ENCODE results near the gene GADL1. TPM values are rescaled to one million over a fixed set of nuclear protein-coding genes. Genes with fewer than 3 reads are reported as not detected.
A peak's percentile ranks its signal among the peaks of the same experiment; 100 is the strongest.

GADL1 gene
- polyA plus RNA-seq, 4 donors: 0.09 TPM; not detected in 3

GRCh38 chr3:30753766-30754165, 140.7 kb downstream of the GADL1 start:
- H3K4me1 ChIP-seq (ENCODE audit: control insufficient read depth in 3 of 3, insufficient read depth in 2 of 3, low read depth in 1 of 3, low read length in 2 of 3): peaks cover 0 to 4% (median 0%) of the 10 kb centered on the region in 3 donors
- H3K9me3 ChIP-seq (ENCODE audit: control insufficient read depth in 2 of 2, insufficient read depth in 1 of 2, low read depth in 1 of 2, low read length in 1 of 2): no peaks in the 10 kb centered on the region
- DNase-seq: no peak
- H3K4me3 ChIP-seq (ENCODE audit: low read depth in 1 of 3, low read length in 3 of 3): no peak overlapping the region
- no peaks in the 10 kb centered on the region for H3K27me3 ChIP-seq (ENCODE audit: control insufficient read depth in 3 of 3, insufficient read depth in 3 of 3, low read length in 3 of 3)
- no peak for FAIRE-seq
- 88 to 94% (median 91%) methylated on average over 3 of the region's 3 CpGs for WGBS, 3 donors
- no peak overlapping the region for H3K27ac ChIP-seq (ENCODE audit: low read depth in 1 of 3, low read length in 2 of 3)
- H3K36me3 ChIP-seq (ENCODE audit: control insufficient read depth in 3 of 3, insufficient read depth in 2 of 3, low read depth in 1 of 3, low read length in 3 of 3): no peaks in the 10 kb centered on the region

DNA sequence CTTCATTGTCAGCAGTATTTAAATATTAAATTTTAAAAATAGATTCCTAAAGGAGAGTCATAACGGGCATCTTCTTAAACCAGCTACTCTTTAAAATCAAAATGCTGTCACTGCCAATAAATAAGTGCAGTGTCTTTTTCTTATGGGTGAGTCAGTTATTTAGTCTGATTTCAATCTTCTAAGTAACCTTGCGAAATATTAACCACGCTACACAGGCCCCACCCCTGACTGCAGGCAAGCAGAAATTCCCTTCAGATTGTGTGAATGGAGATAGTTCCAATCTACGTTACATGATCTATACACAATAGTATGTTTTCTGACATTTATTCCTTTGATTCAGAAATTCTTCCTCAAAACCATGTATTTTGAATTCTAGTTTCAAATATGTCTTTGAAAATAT, 141.5 kb downstream of the GADL1 start:
- H3K4me1 ChIP-seq (ENCODE audit: control insufficient read depth in 3 of 3, insufficient read depth in 2 of 3, low read depth in 1 of 3, low read length in 2 of 3): peaks cover 0 to 4% (median 0%) of the 10 kb centered on the region in 3 donors
- H3K27ac ChIP-seq (ENCODE audit: low read depth in 1 of 3, low read length in 2 of 3): no peak overlapping the region
- H3K9me3 ChIP-seq (ENCODE audit: control insufficient read depth in 2 of 2, insufficient read depth in 1 of 2, low read depth in 1 of 2, low read length in 1 of 2): no peaks in the 10 kb centered on the region
- WGBS, 3 donors: 6 to 49% (median 17%) methylated on average over 4 of the region's 4 CpGs
- no peak overlapping the region for H3K4me3 ChIP-seq (ENCODE audit: low read depth in 1 of 3, low read length in 3 of 3)
- DNase-seq: peak; percentile 38 to 51
- H3K36me3 ChIP-seq (ENCODE audit: control insufficient read depth in 3 of 3, insufficient read depth in 2 of 3, low read depth in 1 of 3, low read length in 3 of 3): no peaks in the 10 kb centered on the region
- no peaks in the 10 kb centered on the region for H3K27me3 ChIP-seq (ENCODE audit: control insufficient read depth in 3 of 3, insufficient read depth in 3 of 3, low read length in 3 of 3)
- no peak for FAIRE-seq

- Histone ChIP-seq H3K9me3 (ENCODE audit: control insufficient read depth in 2 of 2, insufficient read depth in 1 of 2, low read depth in 1 of 2, low read length in 1 of 2) (no peaks in the 10 kb centered on the region), H3K27me3 (ENCODE audit: control insufficient read depth in 3 of 3, insufficient read depth in 3 of 3, low read length in 3 of 3) (no peaks in the 10 kb centered on the region), H3K4me1 (ENCODE audit: control insufficient read depth in 3 of 3, insufficient read depth in 2 of 3, low read depth in 1 of 3, low read length in 2 of 3) (peaks cover 0 to 4% (median 0%) of the 10 kb centered on the region in 3 donors), H3K4me3 (ENCODE audit: low read depth in 1 of 3, low read length in 3 of 3) (no peak overlapping the region), H3K27ac (ENCODE audit: low read depth in 1 of 3, low read length in 2 of 3) (no peak overlapping the region), H3K36me3 (ENCODE audit: control insufficient read depth in 3 of 3, insufficient read depth in 2 of 3, low read depth in 1 of 3, low read length in 3 of 3) (no peaks in the 10 kb centered on the region)
- 85 to 87% (median 87%) methylated on average over 5 of the region's 5 CpGs for WGBS, 3 donors
- FAIRE-seq (no peak), DNase-seq (no peak)
These were observed 142.0 kb downstream of the GADL1 start for GRCh38 chr3:30752491-30752890.

- Histone ChIP-seq H3K4me1 (ENCODE audit: control insufficient read depth in 3 of 3, insufficient read depth in 2 of 3, low read depth in 1 of 3, low read length in 2 of 3) (peaks cover 0 to 4% (median 0%) of the 10 kb centered on the region in 3 donors), H3K27me3 (ENCODE audit: control insufficient read depth in 3 of 3, insufficient read depth in 3 of 3, low read length in 3 of 3) (no peaks in the 10 kb centered on the region), H3K4me3 (ENCODE audit: low read depth in 1 of 3, low read length in 3 of 3) (no peak overlapping the region), H3K27ac (ENCODE audit: low read depth in 1 of 3, low read length in 2 of 3) (no peak overlapping the region), H3K36me3 (ENCODE audit: control insufficient read depth in 3 of 3, insufficient read depth in 2 of 3, low read depth in 1 of 3, low read length in 3 of 3) (no peaks in the 10 kb centered on the region), H3K9me3 (ENCODE audit: control insufficient read depth in 2 of 2, insufficient read depth in 1 of 2, low read depth in 1 of 2, low read length in 1 of 2) (no peaks in the 10 kb centered on the region)
- peak in 1 of 2 donors; percentile 21 for DNase-seq
- 70 to 89% (median 78%) methylated on average over 11 of the region's 11 CpGs for WGBS, 3 donors
- no peak for FAIRE-seq
These were observed 142.7 kb downstream of the GADL1 start for GRCh38 chr3:30751610-30752299.

DNA sequence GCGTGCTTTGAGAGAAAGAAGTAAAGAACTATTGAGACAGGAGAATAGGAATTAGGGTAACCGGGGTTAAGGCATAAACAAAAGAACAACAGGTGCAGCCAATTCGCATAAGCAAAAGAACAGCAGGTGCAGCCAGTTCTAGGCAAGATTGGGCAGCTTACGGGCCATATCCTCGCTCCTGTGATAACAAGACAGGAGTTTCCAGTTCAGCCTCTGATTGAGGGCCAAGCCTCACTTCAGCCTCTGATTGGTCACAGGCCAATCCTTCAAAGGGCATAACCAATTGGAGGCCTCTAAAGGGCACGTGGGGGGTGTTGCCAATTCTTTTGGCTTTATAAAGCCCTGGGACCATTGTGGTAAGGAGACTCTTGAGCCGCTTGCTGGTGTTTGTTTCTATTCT, 143.5 kb downstream of the GADL1 start:
- Histone ChIP-seq H3K36me3 (ENCODE audit: control insufficient read depth in 3 of 3, insufficient read depth in 2 of 3, low read depth in 1 of 3, low read length in 3 of 3) (no peaks in the 10 kb centered on the region), H3K27me3 (ENCODE audit: control insufficient read depth in 3 of 3, insufficient read depth in 3 of 3, low read length in 3 of 3) (no peaks in the 10 kb centered on the region), H3K9me3 (ENCODE audit: control insufficient read depth in 2 of 2, insufficient read depth in 1 of 2, low read depth in 1 of 2, low read length in 1 of 2) (no peaks in the 10 kb centered on the region), H3K27ac (ENCODE audit: low read depth in 1 of 3, low read length in 2 of 3) (no peak overlapping the region), H3K4me1 (ENCODE audit: control insufficient read depth in 3 of 3, insufficient read depth in 2 of 3, low read depth in 1 of 3, low read length in 2 of 3) (peaks cover 0 to 4% (median 0%) of the 10 kb centered on the region in 3 donors), H3K4me3 (ENCODE audit: low read depth in 1 of 3, low read length in 3 of 3) (no peak overlapping the region)
- WGBS, 3 donors: 45 to 69% (median 48%) methylated on average over 7 of the region's 7 CpGs
- no peak for DNase-seq
- no peak for FAIRE-seq

DNA sequence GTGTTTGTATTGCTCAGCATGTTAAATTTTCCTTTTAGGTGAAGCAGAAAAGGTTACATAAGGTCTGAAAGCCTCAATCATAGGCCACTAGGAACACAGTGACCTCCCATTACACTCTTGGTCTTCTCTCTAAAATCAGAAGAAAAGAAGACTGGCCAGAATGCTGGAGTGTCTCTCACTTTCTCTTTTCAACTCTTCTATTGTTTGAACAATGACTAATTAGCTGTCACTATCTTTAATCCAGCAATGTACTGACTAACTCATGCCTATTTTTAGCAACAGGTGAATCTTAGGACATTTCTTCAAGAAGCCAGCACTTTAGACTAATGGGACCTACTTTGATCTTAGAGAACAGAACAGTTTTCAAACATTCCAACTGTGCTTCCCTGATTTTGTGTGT, 145.2 kb downstream of the GADL1 start:
- Histone ChIP-seq H3K9me3 (ENCODE audit: control insufficient read depth in 2 of 2, insufficient read depth in 1 of 2, low read depth in 1 of 2, low read length in 1 of 2) (no peaks in the 10 kb centered on the region), H3K27ac (ENCODE audit: low read depth in 1 of 3, low read length in 2 of 3) (no peak overlapping the region), H3K4me3 (ENCODE audit: low read depth in 1 of 3, low read length in 3 of 3) (no peak overlapping the region), H3K4me1 (ENCODE audit: control insufficient read depth in 3 of 3, insufficient read depth in 2 of 3, low read depth in 1 of 3, low read length in 2 of 3) (peaks cover 0 to 4% (median 0%) of the 10 kb centered on the region in 3 donors), H3K36me3 (ENCODE audit: control insufficient read depth in 3 of 3, insufficient read depth in 2 of 3, low read depth in 1 of 3, low read length in 3 of 3) (no peaks in the 10 kb centered on the region), H3K27me3 (ENCODE audit: control insufficient read depth in 3 of 3, insufficient read depth in 3 of 3, low read length in 3 of 3) (no peaks in the 10 kb centered on the region)
- FAIRE-seq: no peak
- no peak for DNase-seq

DNA sequence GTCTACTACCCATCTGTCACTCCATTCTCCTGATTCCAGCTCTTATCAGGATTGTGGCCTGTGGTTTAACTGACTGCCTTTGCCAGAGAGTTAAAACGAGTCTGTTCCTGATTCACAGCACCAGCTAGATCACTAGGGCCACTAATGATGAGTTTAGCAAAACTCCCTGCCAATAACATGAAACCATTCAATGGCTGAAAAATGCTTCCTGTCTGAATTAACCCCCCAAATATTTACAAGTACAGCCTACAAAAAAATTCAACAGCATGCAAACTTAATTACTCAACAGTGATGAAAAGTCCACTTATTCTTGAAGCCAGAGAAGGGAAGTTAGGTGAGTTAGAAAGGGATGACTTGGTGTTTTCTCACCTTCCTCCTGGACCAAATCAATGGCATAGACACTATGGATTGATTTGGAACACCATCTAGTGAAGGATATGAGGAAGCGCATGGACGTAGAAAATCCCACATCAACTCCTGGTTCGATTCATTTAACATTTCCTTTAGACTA, 146.6 kb downstream of the GADL1 start:
- Histone ChIP-seq H3K36me3 (ENCODE audit: control insufficient read depth in 3 of 3, insufficient read depth in 2 of 3, low read depth in 1 of 3, low read length in 3 of 3) (no peaks in the 10 kb centered on the region), H3K4me1 (ENCODE audit: control insufficient read depth in 3 of 3, insufficient read depth in 2 of 3, low read depth in 1 of 3, low read length in 2 of 3) (peaks cover 0 to 4% (median 0%) of the 10 kb centered on the region in 3 donors), H3K27ac (ENCODE audit: low read depth in 1 of 3, low read length in 2 of 3) (no peak overlapping the region), H3K9me3 (ENCODE audit: control insufficient read depth in 2 of 2, insufficient read depth in 1 of 2, low read depth in 1 of 2, low read length in 1 of 2) (no peaks in the 10 kb centered on the region), H3K27me3 (ENCODE audit: control insufficient read depth in 3 of 3, insufficient read depth in 3 of 3, low read length in 3 of 3) (no peaks in the 10 kb centered on the region), H3K4me3 (ENCODE audit: low read depth in 1 of 3, low read length in 3 of 3) (no peak overlapping the region)
- WGBS, 3 donors: 65 to 66% (median 65%) methylated on average over 4 of the region's 4 CpGs
- DNase-seq (peak in 1 of 2 donors; percentile 7), FAIRE-seq (no peak)

DNA sequence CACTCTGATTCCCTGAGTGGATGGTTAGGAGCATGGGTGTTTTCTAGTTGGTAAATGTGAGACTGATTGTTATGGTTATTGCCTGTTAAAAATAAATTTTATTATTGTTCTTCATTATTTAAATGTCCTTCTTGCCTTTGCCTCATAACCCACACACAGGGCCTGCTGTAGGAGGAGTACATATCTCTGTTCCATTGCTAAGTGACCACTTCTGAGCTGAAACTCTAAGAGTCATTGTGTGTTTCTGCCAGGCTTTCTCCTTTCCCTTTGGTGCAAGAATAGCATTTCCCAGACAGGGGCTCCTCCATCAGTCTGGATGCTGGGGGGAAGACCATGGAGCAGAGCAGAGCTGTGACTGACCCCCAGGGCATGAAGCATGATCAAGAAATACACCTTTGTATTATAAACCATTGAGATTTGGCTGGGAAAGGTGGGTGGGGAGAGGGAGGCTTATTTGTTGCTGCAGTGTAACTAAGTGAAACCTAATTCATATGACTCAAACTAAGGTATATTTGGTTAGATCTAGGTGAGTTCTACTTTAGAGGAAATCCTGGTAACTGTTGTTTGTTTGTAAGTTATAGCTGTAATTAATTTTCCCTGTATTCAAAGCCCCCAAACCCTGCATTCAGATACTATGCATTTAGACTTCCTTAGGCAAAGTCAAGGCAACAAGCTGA, 150.7 kb downstream of the GADL1 start:
- FAIRE-seq (no peak), DNase-seq (no peak)
- H3K27ac ChIP-seq (ENCODE audit: low read depth in 1 of 3, low read length in 2 of 3): no peak overlapping the region
- H3K4me3 ChIP-seq (ENCODE audit: low read depth in 1 of 3, low read length in 3 of 3): no peak overlapping the region
- no peaks in the 10 kb centered on the region for H3K9me3 ChIP-seq (ENCODE audit: control insufficient read depth in 2 of 2, insufficient read depth in 1 of 2, low read depth in 1 of 2, low read length in 1 of 2)
- H3K4me1 ChIP-seq (ENCODE audit: control insufficient read depth in 3 of 3, insufficient read depth in 2 of 3, low read depth in 1 of 3, low read length in 2 of 3): no peaks in the 10 kb centered on the region
- H3K36me3 ChIP-seq (ENCODE audit: control insufficient read depth in 3 of 3, insufficient read depth in 2 of 3, low read depth in 1 of 3, low read length in 3 of 3): no peaks in the 10 kb centered on the region
- H3K27me3 ChIP-seq (ENCODE audit: control insufficient read depth in 3 of 3, insufficient read depth in 3 of 3, low read length in 3 of 3): no peaks in the 10 kb centered on the region
